Stimulated activated CD4-positive, alpha-beta T cell treated with anti-CD3 and anti-CD28 coated beads, TNF-alpha, amount 100 ng/mL, for 24 hours (primary cell): Measurements from ENCODE around the gene ZNF692.
"Not testable (repeated sequence)": the region's sequence is repeated elsewhere in the genome, so short reads cannot be mapped to it uniquely, and the experiment has no call there.

ENCODE experiments used
- DNase-seq, 3 experiments: peaks; one replicate each; pipeline ENCODE4 v3.0.0-alpha.2; 2020; ENCODE audit warnings: low read depth in 3 of 3

ZNF692 gene

GRCh38 chr1:248849637-248850036 lies 9.2 kb downstream of the ZNF692 start:
- DNase-seq = no peak

GRCh38 chr1:248849152-248849551 lies 9.7 kb downstream of the ZNF692 start:
- DNase-seq = no peak

GRCh38 chr1:248848602-248849001 lies 10.3 kb downstream of the ZNF692 start:
- no peak for DNase-seq

GRCh38 chr1:248847956-248848561 lies 10.8 kb downstream of the ZNF692 start:
- DNase-seq = no peak

- no peak for DNase-seq
These were observed 11.5 kb downstream of the ZNF692 start for GRCh38 chr1:248847181-248847955.

GRCh38 chr1:248844526-248844925 lies 14.4 kb downstream of the ZNF692 start:
- DNase-seq = no peak

- no peak for DNase-seq
These were observed 15.2 kb downstream of the ZNF692 start for GRCh38 chr1:248843687-248844086.

- no peak for DNase-seq
These were observed 16.0 kb downstream of the ZNF692 start for GRCh38 chr1:248842781-248843331.

- DNase-seq = no peak
These were observed 17.0 kb downstream of the ZNF692 start for GRCh38 chr1:248841702-248842395.

GRCh38 chr1:248840946-248841345 lies 17.9 kb downstream of the ZNF692 start:
- no peak for DNase-seq

GRCh38 chr1:248839168-248839555 lies 19.7 kb downstream of the ZNF692 start:
- DNase-seq = no peak

- peak; percentile 62 to 80 (median 69) for DNase-seq
These were observed 20.3 kb downstream of the ZNF692 start for GRCh38 chr1:248838357-248839167.

GRCh38 chr1:248837781-248838356 lies 21.0 kb downstream of the ZNF692 start, which contains the start of gene ZNF672:
TSS of gene ZNF672 (plus strand) at chr1:248838224. CDS start at chr1:248847275, 9,051 bp downstream.
- DNase-seq = peak; percentile 85 to 94 (median 90)

GRCh38 chr1:248837045-248837780 lies 21.7 kb downstream of the ZNF692 start:
- DNase-seq = no peak

- no peak for DNase-seq
These were observed 24.4 kb downstream of the ZNF692 start for GRCh38 chr1:248834343-248834940.

GRCh38 chr1:248831842-248832241 lies 27.0 kb downstream of the ZNF692 start:
- DNase-seq = no peak

- not testable (repeated sequence) for DNase-seq
These were observed 28.2 kb downstream of the ZNF692 start for GRCh38 chr1:248830718-248831017.

- DNase-seq = no peak
These were observed 30.0 kb downstream of the ZNF692 start for GRCh38 chr1:248828845-248829244.

GRCh38 chr1:248825909-248826760 lies 32.8 kb downstream of the ZNF692 start, which contains the start of gene SH3BP5L:
TSS of gene SH3BP5L (minus strand) at chr1:248825915. CDS start at chr1:248824935, 980 bp downstream.
- DNase-seq = peak; percentile 80 to 85 (median 84)
